HG03280 (cell line): Measurements from ENCODE around the gene NR3C2.
"Not testable (repeated sequence)": the region's sequence is repeated elsewhere in the genome, so short reads cannot be mapped to it uniquely, and the experiment has no call there.

Experiments
- ATAC-seq: cut with Tn5 transposase; IDR thresholded peaks from one replicate; pipeline ENCODE4 v1.9.1; 2021; ENCODE audit warnings: mild to moderate bottlenecking, moderate library complexity; ENCODE audit not compliant: unreplicated experiment

Gene NR3C2

DNA sequence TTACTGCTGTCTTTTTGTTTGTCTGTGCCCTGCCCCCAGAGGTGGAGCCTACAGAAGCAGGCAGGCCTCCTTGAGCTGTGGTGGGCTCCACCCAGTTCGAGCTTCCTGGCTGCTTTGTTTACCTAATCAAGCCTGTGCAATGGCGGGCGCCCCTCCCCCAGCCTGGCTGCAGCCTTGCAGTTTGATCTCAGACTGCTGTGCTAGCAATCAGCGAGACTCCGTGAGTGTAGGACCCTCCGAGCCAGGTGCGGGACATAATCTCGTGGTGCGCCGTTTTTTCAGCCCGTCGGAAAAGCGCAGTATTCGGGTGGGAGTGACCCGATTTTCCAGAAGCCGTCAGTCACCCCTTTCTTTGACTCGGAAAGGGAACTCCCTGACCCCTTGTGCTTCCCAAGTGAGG, 118.9 kb downstream of the NR3C2 start:
- not testable (repeated sequence) for ATAC-seq

DNA sequence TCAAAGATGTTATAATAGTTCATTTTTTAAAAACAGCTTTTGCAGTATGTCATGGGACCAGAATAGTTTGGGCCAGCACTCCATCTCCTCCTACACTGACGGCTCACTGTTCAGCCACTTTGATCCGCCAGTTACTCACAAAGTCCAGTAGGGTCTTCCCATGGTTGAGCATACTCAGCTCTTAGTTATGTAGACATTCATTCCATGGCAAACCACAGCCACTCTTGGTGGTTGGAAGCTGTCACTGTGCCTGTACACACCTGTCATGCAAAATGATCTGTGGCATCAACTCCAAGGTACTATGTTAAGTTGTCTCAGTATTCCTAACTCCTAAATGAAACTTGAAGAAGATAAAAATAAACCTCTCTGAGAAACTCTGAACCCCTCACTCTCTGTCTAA, 127.2 kb downstream of the NR3C2 start:
- no peak for ATAC-seq

DNA sequence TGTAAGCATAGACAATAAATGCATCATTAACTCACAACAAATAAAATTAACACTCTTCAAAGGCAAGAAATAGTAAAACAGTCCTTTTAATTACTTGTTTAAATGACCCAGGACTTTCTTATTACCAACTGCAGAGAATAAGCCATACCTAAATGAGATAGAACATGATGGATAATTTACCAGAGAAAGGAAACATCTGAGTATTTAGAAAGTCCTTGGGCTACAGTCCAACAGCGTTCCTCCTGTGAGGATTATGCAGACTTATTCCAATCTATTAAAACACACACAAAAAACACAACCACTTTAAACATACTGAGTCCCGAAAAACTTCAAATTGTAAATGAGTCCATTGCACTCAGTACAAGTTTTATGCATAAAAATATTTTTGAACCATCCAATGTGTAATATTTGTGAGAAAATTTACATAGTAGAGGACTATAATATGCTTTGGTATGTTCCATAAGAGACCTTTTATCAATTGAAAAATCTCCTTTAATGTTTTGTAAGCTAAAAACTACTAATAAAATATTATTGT, 129.2 kb downstream of the NR3C2 start:
- ATAC-seq = no peak

DNA sequence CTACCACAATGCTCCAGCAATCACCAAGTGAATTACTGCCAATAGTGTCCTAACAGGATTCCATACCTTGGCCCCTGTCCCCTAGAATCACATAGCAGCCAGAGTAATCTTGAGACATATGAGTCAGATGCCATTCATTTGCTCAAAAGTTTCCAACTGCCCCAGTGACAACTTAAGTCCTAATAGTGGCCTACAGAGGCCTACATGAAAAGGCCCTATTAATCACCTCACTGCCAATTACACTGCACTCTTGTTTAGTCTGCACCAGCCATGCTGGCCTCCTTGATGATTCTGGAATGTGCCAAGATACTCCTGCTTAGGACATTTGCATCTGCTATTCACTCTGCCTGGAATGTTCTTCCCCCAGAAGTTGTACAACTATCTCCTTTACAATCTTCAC, 130.7 kb downstream of the NR3C2 start:
- ATAC-seq = no peak

GRCh38 chr4:148310756-148311155, 131.5 kb downstream of the NR3C2 start:
- no peak for ATAC-seq

- no peak for ATAC-seq
These were observed 136.5 kb downstream of the NR3C2 start for GRCh38 chr4:148305751-148306150.

DNA sequence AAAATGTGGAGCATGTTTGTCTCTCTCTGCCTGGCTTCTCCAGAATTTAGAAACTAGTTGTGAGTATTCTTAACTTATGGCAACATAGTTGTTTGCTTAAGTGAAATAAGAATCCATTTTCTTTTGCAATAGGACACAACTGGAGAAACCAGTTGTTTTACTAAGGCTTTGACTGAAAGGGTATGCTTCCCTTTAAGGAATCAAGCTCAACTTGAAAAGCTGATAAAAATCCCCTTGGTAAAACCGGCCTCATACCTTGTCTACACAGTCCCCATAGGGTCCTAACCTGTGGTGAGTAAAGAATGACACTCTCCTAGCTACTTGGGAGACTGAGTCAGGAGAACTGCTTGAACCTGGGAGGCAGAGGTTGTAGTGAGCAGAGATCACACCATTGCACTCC, 139.8 kb downstream of the NR3C2 start:
- ATAC-seq = no peak

DNA sequence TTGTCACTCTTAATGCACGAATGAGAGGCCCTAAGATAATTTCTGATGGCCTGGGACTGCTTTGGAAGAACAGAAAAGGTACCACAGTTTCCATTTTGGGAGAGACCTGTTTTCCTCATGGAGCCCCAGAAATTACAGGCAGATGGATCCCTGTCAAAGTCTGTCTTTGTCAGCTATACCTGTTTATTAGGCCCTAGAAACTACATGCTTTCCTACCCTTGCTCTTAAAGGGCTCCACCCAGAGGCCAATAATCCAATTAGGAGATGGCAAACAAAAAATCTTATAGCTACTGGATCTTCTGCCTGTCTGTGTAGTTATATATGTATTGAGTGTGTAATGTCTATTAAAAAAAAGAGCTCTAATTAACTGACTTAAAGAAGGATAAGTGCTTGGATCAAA, 141.3 kb downstream of the NR3C2 start:
- ATAC-seq = no peak

- ATAC-seq = no peak
These were observed 142.9 kb downstream of the NR3C2 start for GRCh38 chr4:148299337-148299736.

- no peak for ATAC-seq
These were observed 145.7 kb downstream of the NR3C2 start for GRCh38 chr4:148296498-148296897.

DNA sequence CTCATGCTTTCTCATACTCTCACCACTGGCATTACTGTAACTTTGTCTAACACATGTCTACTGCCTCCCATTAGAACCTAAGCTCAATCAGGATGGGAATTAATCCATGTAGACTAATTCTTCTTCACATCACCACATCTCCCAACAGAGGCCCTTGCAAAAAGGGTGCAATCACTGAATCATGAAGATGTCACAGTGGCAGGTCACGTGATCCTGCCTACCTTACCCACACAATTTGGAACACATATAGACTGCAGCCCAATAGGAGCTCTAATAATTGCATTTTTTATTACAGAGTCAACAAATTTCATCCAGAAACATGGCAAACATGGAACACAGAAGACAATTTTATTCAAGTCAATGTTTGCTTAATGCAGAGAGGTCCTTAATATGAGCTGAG, 146.6 kb downstream of the NR3C2 start:
- ATAC-seq = no peak

GRCh38 chr4:148293571-148293970, 148.6 kb downstream of the NR3C2 start:
- ATAC-seq = no peak

GRCh38 chr4:148292686-148293085, 149.5 kb downstream of the NR3C2 start:
- no peak for ATAC-seq

DNA sequence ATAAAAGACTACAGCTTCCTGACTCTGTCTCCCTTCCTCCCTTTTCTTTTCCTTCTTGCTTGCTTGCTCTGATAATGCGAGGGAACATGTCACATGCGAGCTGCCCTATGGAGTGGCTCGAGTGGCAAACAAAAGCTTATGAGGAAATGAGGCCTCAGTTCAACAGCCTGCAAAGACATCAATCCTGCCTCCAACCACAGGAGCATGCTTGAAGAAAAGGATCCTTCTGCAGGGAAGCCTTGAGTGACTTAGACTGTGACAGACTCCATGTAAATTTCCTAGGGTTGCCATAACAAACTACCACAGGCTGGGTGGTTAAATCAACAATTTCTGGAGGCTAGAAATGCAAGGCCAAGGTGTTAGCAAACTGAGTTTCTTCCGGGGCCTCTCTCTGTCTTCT, 152.5 kb downstream of the NR3C2 start:
- ATAC-seq = no peak

DNA sequence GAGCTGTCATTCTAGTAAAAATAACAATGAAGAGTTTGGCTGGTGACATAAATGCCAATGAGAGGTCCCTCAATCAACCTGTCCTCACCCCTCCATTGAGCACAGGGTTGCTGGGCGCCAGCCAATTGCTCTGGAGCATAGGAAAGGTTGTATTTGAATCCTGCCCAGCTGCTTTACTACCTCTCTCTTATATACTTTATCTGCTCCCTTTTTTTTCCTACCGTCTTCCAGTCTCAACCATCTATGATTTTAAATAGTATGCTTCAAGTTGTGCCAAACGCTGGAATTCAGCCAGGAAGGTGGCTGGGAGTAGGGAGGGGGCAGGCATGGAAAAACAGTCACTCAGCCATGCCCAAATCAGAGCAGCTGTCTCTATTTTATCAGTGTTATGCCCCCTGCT, 153.8 kb downstream of the NR3C2 start:
- no peak for ATAC-seq

GRCh38 chr4:148287111-148287510, 155.1 kb downstream of the NR3C2 start:
- ATAC-seq = no peak

DNA sequence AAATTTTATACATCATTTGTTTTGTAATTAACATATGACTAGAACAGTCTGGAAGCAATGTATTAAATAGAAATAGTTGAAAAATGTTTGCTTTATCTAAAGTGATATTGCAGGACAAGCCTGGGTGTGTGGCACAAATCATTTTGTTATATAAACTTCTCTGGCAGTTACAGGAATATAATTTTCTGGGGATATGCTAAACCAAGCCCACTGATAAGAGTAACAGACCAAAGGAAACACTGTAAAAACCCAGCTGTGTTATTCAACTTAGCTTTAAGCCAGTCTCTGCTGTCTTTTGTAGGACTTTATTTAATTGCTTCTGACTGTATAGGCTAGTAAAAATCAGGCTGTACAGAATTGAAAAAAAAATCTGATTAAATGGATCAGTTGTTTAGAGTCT, 156.2 kb downstream of the NR3C2 start:
- ATAC-seq = no peak

GRCh38 chr4:148283665-148284064, 158.5 kb downstream of the NR3C2 start:
- no peak for ATAC-seq

DNA sequence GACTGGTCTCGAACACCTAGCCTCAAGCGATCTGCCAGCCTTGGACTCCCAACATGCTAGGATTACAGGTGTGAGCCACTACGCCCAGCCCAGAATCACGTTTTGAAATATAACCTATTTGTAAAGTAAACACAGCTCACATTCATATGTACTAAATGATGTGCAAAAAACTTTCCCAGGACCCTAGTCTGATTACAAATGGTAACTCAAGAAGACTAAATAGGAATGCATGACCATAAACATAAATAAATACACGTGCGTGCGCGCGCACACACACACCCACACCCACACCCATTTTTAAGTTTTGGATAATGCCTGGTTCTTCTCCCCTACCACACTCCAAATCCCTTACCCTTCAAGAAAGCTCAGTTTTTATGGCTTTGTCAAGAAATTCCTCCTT, 163.9 kb downstream of the NR3C2 start:
- ATAC-seq = no peak

GRCh38 chr4:148275266-148275665, 166.9 kb downstream of the NR3C2 start:
- no peak for ATAC-seq

- no peak for ATAC-seq
These were observed 168.7 kb downstream of the NR3C2 start for GRCh38 chr4:148273501-148273986.

- ATAC-seq = no peak
These were observed 171.0 kb downstream of the NR3C2 start for GRCh38 chr4:148271166-148271565.

DNA sequence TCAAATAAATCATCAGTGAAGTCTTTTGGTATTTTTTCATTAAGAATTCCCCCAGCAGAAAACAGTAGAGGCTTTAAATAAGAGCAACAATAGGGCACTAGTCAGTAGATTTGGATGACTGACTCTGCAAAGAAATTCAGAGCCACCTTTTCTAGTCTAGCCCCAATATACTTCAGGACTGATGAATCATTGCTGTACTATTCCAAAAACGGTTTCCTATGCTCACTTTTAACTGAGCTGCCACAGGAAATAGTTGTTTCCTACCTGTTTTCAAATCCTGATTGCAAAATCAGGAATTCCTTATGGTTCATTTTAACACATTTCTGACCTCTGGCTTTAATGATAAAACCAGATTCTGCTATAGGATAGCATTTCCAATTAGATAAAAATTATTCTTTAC, 171.6 kb downstream of the NR3C2 start:
- no peak for ATAC-seq

GRCh38 chr4:148268835-148269234, 173.4 kb downstream of the NR3C2 start:
- no peak for ATAC-seq
